ENCODE measurements around the gene PKN2.

PKN2 gene

GRCh38 chr1:88647749-88648415 lies 36.2 kb upstream of the PKN2 start:
- H3K4me3 ChIP-seq (ENCODE audit: low read depth, low read length) = no peak overlapping the region
- no peak for DNase-seq (ENCODE audit: low read depth)
- no peak for TF ChIP-seq CTCF (IDR thresholded peaks at IDR 0.05; ENCODE audit: control insufficient read depth, extremely low read depth, insufficient read depth)

GRCh38 chr1:88648706-88649105 lies 35.4 kb upstream of the PKN2 start:
- TF ChIP-seq CTCF (IDR thresholded peaks at IDR 0.05; ENCODE audit: control insufficient read depth, extremely low read depth, insufficient read depth) = no peak
- H3K4me3 ChIP-seq (ENCODE audit: low read depth, low read length) = no peak overlapping the region
- no peak for DNase-seq (ENCODE audit: low read depth)

GRCh38 chr1:88649932-88650331 lies 34.1 kb upstream of the PKN2 start:
- TF ChIP-seq CTCF (IDR thresholded peaks at IDR 0.05; ENCODE audit: control insufficient read depth, extremely low read depth, insufficient read depth) = no peak
- no peak overlapping the region for H3K4me3 ChIP-seq (ENCODE audit: low read depth, low read length)
- no peak for DNase-seq (ENCODE audit: low read depth)

GRCh38 chr1:88650676-88651418 lies 33.2 kb upstream of the PKN2 start:
- DNase-seq (ENCODE audit: low read depth) = no peak
- no peak overlapping the region for H3K4me3 ChIP-seq (ENCODE audit: low read depth, low read length)
- TF ChIP-seq CTCF (IDR thresholded peaks at IDR 0.05; ENCODE audit: control insufficient read depth, extremely low read depth, insufficient read depth) = no peak

- H3K4me3 ChIP-seq (ENCODE audit: low read depth, low read length) = no peak overlapping the region
- TF ChIP-seq CTCF (IDR thresholded peaks at IDR 0.05; ENCODE audit: control insufficient read depth, extremely low read depth, insufficient read depth) = no peak
- no peak for DNase-seq (ENCODE audit: low read depth)
These were observed 28.9 kb upstream of the PKN2 start for GRCh38 chr1:88655140-88655539.

- no peak overlapping the region for H3K4me3 ChIP-seq (ENCODE audit: low read depth, low read length)
- DNase-seq (ENCODE audit: low read depth) = no peak
- peak; percentile 36 for TF ChIP-seq CTCF (IDR thresholded peaks at IDR 0.05; ENCODE audit: control insufficient read depth, extremely low read depth, insufficient read depth)
These were observed 28.3 kb upstream of the PKN2 start for GRCh38 chr1:88655685-88656299.
